GM12892 (cell line): Measurements from ENCODE around the gene C19orf44.
"Not testable (repeated sequence)": the region's sequence is repeated elsewhere in the genome, so short reads cannot be mapped to it uniquely, and the experiment has no call there.

Experiments used
- POLR2A ChIP-seq: IDR thresholded peaks from 2 replicates; pipeline ENCODE4 v1.6.1; 2011; ENCODE audit warnings: low read depth, low read length, control low read depth
- POLR2AphosphoS5 ChIP-seq: IDR thresholded peaks from 2 replicates; pipeline ENCODE4 v1.6.1; 2011; ENCODE audit warnings: low read depth, low read length, control low read depth
- TAF1 ChIP-seq: IDR thresholded peaks from 2 replicates; pipeline ENCODE4 v1.6.1; 2011; ENCODE audit warnings: low read depth, mild to moderate bottlenecking, control low read depth, low read length, borderline replicate concordance

DNA sequence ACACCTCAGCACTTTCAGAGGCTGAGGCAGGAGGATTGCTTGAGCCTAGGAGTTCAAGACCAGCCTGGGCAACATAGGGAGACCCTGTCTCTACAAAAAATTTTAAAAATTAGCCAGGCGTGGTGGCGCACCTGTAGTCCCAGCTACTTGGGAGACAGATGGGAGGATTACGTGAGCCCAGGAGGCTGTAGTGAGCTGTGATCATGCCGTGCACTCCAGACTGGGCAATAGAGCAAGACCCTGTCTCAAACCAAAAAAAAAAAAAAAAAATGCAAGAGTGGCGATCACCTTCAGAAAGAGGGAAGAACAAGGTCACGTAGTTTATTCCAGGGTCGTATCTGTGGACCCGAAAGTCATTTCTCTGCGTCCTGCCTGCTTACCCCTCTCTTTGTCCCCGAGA lies 16.4 kb downstream of the C19orf44 start:
- TF ChIP-seq POLR2A, POLR2AphosphoS5, TAF1: not testable (repeated sequence)
